Immature natural killer cell (primary cell): ENCODE results near the gene TMPRSS6. TPM values are rescaled to one million over a fixed set of nuclear protein-coding genes. Genes with fewer than 3 reads are reported as not detected.

Experiments
- polyA plus RNA-seq, 3 donors: library from polyadenylated mRNA; unstranded; fragments of 300-500 nt; fragmentation: Illumina TruSeq; gene quantifications; one replicate each; pipeline ENCODE4 v1.2.3, GENCODE V29; 2021

TMPRSS6 gene
- polyA plus RNA-seq, 3 donors from 2014 or later, result 0.28 to 0.52 TPM; not detected in 1

Other genes with a start within 250 kb of the TMPRSS6 start
- 1 to 10 TPM in 2 of 3 donors, under 1 TPM in 1; 0.75 to 3.1 (median 3.0) TPM for gene NCF4, start 248.7 kb downstream of the TMPRSS6 start, polyA plus RNA-seq
- gene CSF2RB, start 196.1 kb downstream of the TMPRSS6 start, polyA plus RNA-seq, result under 1 TPM in 2 of 3 donors, not detected in 1; 0.47 to 0.77 TPM
- gene TST, start 90.3 kb downstream of the TMPRSS6 start, polyA plus RNA-seq, result 10 to 100 TPM in 1 of 3 donors, 1 to 10 TPM in 2; 8.1 to 20.8 (median 8.4) TPM
- 10 to 100 TPM; 56.0 to 97.5 (median 59.7) TPM for gene MPST, start 90.0 kb downstream of the TMPRSS6 start, polyA plus RNA-seq
- gene KCTD17, start 58.0 kb downstream of the TMPRSS6 start, polyA plus RNA-seq, result 10 to 100 TPM; 10.7 to 16.1 (median 14.3) TPM
- gene IL2RB, start 40.2 kb upstream of the TMPRSS6 start, polyA plus RNA-seq, result 1,000 to 10,000 TPM in 1 of 3 donors, 100 to 1,000 TPM in 2; 863 to 2,762 (median 893) TPM
- gene C1QTNF6, start 78.5 kb upstream of the TMPRSS6 start, polyA plus RNA-seq, result 1 to 10 TPM in 2 of 3 donors, not detected in 1; 1.5 to 1.8 TPM
- gene SSTR3, start 102.8 kb upstream of the TMPRSS6 start, polyA plus RNA-seq, result not detected
- gene RAC2, start 134.6 kb upstream of the TMPRSS6 start, polyA plus RNA-seq, result 1,000 to 10,000 TPM in 2 of 3 donors, 100 to 1,000 TPM in 1; 962 to 1,843 (median 1,262) TPM
- 10 to 100 TPM; 42.5 to 95.4 (median 54.1) TPM for gene CYTH4, start 172.8 kb upstream of the TMPRSS6 start, polyA plus RNA-seq